ENCODE measurements around the gene CHD9NB. TPM values are rescaled to one million over a fixed set of nuclear protein-coding genes. Genes with fewer than 3 reads are reported as not detected.

CHD9NB gene
- total RNA-seq, 2 donors from 2014 or later, result 4.3 to 26.7 TPM

DNA sequence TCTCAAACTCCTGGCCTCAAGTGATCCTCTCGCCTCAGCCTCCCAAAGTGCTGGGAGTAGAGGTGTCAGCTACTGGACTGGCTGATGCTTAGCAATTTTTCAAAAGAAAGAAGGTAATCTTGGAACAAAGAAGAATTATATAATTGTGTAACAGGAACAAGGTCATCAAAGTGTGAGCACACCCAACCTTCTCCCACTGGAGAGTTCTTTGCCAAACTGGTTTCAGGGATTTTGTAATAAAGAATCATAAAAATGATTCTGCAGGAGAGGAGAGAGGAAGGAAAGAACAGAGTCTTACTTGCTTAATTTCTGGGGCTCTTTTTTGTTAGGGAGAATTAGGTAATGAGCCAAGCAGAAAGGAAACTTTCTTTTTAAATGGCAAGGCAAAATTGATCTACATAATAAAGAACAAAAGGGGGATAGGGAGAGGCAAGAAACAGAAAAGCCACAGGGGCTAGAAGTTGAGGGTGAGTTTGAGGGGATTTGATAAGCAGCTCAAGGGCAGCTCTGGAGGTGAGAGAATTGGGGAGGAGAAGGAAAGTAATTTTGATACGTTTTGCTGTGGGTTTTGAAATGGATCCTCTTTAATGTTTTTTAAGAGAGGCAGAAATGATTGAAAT lies 21.3 kb downstream of the CHD9NB start:
- H3K4me1 ChIP-seq (replicated peaks), result no peaks in the 10 kb centered on the region
- no peaks in the 10 kb centered on the region for H3K9me3 ChIP-seq
- WGBS, result 45% methylated on average over 2 of the region's 2 CpGs
- DNase-seq (ENCODE audit: low spot score), result no peak
- H3K36me3 ChIP-seq, result no peaks in the 10 kb centered on the region
- intact Hi-C loops (cut with DNase I), result no loop called here
- peak overlapping the region in 1 of 2 donors; percentile 58 for H3K27ac ChIP-seq
- H3K27me3 ChIP-seq (replicated peaks; ENCODE audit: insufficient read depth), result no peaks in the 10 kb centered on the region
- TF ChIP-seq POLR2AphosphoS5 (IDR thresholded peaks at IDR 0.05), result peak; percentile 17
- TF ChIP-seq, protein P1, sequence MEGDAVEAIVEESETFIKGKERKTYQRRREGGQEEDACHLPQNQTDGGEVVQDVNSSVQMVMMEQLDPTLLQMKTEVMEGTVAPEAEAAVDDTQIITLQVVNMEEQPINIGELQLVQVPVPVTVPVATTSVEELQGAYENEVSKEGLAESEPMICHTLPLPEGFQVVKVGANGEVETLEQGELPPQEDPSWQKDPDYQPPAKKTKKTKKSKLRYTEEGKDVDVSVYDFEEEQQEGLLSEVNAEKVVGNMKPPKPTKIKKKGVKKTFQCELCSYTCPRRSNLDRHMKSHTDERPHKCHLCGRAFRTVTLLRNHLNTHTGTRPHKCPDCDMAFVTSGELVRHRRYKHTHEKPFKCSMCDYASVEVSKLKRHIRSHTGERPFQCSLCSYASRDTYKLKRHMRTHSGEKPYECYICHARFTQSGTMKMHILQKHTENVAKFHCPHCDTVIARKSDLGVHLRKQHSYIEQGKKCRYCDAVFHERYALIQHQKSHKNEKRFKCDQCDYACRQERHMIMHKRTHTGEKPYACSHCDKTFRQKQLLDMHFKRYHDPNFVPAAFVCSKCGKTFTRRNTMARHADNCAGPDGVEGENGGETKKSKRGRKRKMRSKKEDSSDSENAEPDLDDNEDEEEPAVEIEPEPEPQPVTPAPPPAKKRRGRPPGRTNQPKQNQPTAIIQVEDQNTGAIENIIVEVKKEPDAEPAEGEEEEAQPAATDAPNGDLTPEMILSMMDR (IDR thresholded peaks at IDR 0.05), result no peak
- TF ChIP-seq POLR2A (IDR thresholded peaks at IDR 0.05), result no peak
- H3K4me3 ChIP-seq, result no peak overlapping the region

GRCh38 chr16:53029971-53030370 lies 22.7 kb downstream of the CHD9NB start:
- intact Hi-C loops (cut with DNase I), result loop anchor here (10.0 kb wide), 1 partner anchor 965 kb away; no protein-coding TSS in a partner anchor
- no peak overlapping the region for H3K4me3 ChIP-seq
- WGBS, result 73% methylated on average over 3 of the region's 3 CpGs
- H3K4me1 ChIP-seq (replicated peaks), result no peaks in the 10 kb centered on the region
- H3K36me3 ChIP-seq, result no peaks in the 10 kb centered on the region
- no peaks in the 10 kb centered on the region for H3K27me3 ChIP-seq (replicated peaks; ENCODE audit: insufficient read depth)
- DNase-seq (ENCODE audit: low spot score), result no peak
- TF ChIP-seq, protein P1 (IDR thresholded peaks at IDR 0.05), result no peak
- no peak for TF ChIP-seq POLR2A (IDR thresholded peaks at IDR 0.05)
- TF ChIP-seq POLR2AphosphoS5 (IDR thresholded peaks at IDR 0.05), result no peak
- no peaks in the 10 kb centered on the region for H3K9me3 ChIP-seq
- H3K27ac ChIP-seq, result no peak overlapping the region

DNA sequence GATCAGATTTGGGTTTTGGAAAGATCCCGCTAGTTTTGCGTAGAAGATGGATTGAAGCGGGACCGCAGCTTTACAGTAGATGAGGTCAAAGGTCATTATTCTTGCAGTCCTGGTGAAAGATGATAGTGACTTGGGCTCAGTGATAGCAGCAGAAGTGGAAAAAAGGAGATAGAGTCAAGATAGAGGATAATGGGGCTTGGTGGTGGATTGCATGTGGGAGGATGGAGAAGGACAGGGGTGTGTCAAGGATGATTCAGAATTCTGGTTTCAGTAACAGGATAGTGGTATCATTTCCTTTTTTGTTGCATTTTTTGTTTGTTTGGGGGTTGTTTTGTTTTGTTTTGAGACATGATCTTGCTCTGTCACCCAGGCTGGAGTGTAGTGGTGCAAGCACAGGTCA lies 28.7 kb downstream of the CHD9NB start:
- Histone ChIP-seq H3K9me3 (no peaks in the 10 kb centered on the region), H3K4me1 (replicated peaks) (no peaks in the 10 kb centered on the region), H3K36me3 (no peaks in the 10 kb centered on the region), H3K27ac (no peak overlapping the region), H3K4me3 (no peak overlapping the region), H3K27me3 (replicated peaks; ENCODE audit: insufficient read depth) (no peaks in the 10 kb centered on the region)
- intact Hi-C loops (cut with DNase I), result loop anchor here (10.0 kb wide), 1 partner anchor 959 kb away; no protein-coding TSS in a partner anchor
- no peak for DNase-seq (ENCODE audit: low spot score)
- no peak for TF ChIP-seq POLR2A (IDR thresholded peaks at IDR 0.05)
- no peak for TF ChIP-seq POLR2AphosphoS5 (IDR thresholded peaks at IDR 0.05)
- TF ChIP-seq, protein P1 (IDR thresholded peaks at IDR 0.05), result no peak
- WGBS, result 99% methylated on average over 4 of the region's 4 CpGs

- intact Hi-C loops (cut with DNase I), result loop anchor here (10.0 kb wide), 1 partner anchor 958 kb away; no protein-coding TSS in a partner anchor
- no peak overlapping the region for H3K4me3 ChIP-seq
- TF ChIP-seq, protein P1 (IDR thresholded peaks at IDR 0.05), result peak in 3 of 4 experiments; percentile 39 to 64 (median 55)
- no peak for TF ChIP-seq POLR2A (IDR thresholded peaks at IDR 0.05)
- no peak for TF ChIP-seq POLR2AphosphoS5 (IDR thresholded peaks at IDR 0.05)
- no peaks in the 10 kb centered on the region for H3K4me1 ChIP-seq (replicated peaks)
- H3K27me3 ChIP-seq (replicated peaks; ENCODE audit: insufficient read depth), result no peaks in the 10 kb centered on the region
- peak; percentile 40 for DNase-seq (ENCODE audit: low spot score)
- H3K9me3 ChIP-seq, result no peaks in the 10 kb centered on the region
- no peak overlapping the region for H3K27ac ChIP-seq
- WGBS, result 2% methylated on average over 5 of the region's 5 CpGs
- H3K36me3 ChIP-seq, result no peaks in the 10 kb centered on the region
These were observed 30.3 kb downstream of the CHD9NB start for GRCh38 chr16:53022374-53022773.

DNA sequence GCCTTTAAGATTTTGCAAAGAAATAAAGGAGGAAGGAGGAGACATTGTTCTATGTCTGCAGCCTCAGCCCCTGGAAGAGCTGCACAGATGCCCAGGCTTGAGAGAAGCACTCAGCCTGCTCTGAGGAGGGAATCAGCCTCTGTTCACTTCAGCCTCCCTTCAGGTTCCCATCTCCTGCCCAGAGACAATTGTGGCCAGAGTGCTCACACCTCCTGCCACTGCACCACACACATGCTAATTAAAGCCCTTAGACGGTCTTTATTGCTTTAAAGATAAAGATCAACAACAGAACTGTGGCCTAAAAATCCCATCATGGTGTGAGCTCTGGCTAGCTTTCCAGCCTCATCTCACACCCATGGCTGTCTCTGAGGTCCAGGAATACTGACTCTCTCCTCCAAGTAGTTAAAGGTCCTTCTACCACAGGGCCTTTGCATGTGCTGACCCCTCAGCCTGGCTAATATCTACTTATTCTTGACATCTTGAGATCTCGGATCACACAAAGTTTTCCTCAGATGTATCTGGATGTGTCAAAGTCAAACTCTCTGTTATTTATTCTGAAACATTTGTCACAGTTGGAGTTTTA lies 33.8 kb downstream of the CHD9NB start:
- WGBS, result 68% methylated on average over 2 of the region's 2 CpGs
- intact Hi-C loops (cut with DNase I), result no loop called here

More for the DNA sequence above, 33.8 kb downstream of the CHD9NB start:
- no peak for DNase-seq (ENCODE audit: low spot score)
- no peaks in the 10 kb centered on the region for H3K27me3 ChIP-seq (replicated peaks; ENCODE audit: insufficient read depth)
- H3K9me3 ChIP-seq, result no peaks in the 10 kb centered on the region
- TF ChIP-seq POLR2AphosphoS5 (IDR thresholded peaks at IDR 0.05) (no peak), POLR2A (IDR thresholded peaks at IDR 0.05) (no peak)
- TF ChIP-seq, protein P1 (IDR thresholded peaks at IDR 0.05), result no peak
- H3K4me1 ChIP-seq (replicated peaks), result no peaks in the 10 kb centered on the region
- H3K4me3 ChIP-seq, result no peak overlapping the region
- H3K27ac ChIP-seq, result no peak overlapping the region
- no peaks in the 10 kb centered on the region for H3K36me3 ChIP-seq

Measured in prostate gland (tissue), 2 donors.